GM18861 (cell line): ENCODE measurements around the gene HECW1.

Experiments used
- ATAC-seq: cut with Tn5 transposase; IDR thresholded peaks from one replicate; pipeline ENCODE4 v1.9.1; 2021; ENCODE audit not compliant: unreplicated experiment

The HECW1 gene

GRCh38 chr7:43528576-43529354 is 416.3 kb downstream of the HECW1 start:
- ATAC-seq, result no peak

GRCh38 chr7:43530553-43531410 is 418.3 kb downstream of the HECW1 start:
- no peak for ATAC-seq

GRCh38 chr7:43531700-43532099 is 419.3 kb downstream of the HECW1 start:
- no peak for ATAC-seq

DNA sequence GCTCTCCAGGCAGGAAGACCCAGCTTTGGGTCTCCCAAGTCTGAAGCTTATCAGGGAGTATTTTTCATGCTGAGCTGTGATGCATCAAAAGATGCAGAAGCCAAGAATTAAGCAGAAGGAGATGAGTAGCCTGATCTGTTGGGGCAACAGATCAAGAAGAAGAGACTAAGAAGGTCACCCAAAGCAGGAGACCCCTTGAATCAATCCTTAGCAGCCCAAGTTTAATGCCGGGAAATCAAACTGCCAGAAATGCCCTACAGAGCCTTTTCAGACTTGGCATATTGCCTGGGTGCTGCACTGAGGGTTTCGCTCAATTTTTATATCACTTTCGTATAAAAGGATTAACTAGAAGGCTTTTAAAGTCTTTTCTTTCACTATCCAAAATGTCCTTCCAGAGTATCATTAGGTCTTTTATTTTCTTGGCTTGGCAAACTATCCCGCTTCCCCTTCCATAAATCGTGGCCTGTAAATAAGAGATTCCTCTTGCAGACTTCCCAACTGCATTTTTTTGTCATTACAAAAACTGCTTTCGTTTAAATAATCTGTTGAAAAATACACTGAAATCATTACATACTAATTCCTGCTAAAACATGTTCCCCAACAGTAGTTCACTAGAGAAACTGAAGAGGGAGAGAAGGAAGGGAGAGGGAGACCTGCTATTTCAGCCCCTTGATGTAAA is 421.5 kb downstream of the HECW1 start:
- no peak for ATAC-seq

DNA sequence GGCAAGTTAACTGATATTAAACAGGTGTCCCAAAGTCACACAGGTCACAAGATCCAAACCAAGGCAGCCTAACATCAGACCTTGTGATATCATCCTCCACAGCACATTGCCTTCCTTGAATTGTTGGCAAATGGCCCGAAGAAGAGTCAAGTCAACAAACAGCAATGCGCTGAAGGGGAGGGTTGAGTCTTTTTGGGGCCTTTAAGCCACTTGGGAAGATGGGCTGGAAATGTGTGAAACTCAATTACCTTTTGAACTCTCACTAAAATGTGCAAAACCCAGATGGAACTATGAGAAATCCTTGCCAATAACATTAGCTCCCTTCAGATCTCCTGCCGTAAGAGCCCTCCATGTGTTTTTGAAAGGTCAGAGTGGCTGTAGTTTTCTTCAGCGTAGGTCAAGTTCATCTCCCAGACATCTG is 422.6 kb downstream of the HECW1 start:
- no peak for ATAC-seq

DNA sequence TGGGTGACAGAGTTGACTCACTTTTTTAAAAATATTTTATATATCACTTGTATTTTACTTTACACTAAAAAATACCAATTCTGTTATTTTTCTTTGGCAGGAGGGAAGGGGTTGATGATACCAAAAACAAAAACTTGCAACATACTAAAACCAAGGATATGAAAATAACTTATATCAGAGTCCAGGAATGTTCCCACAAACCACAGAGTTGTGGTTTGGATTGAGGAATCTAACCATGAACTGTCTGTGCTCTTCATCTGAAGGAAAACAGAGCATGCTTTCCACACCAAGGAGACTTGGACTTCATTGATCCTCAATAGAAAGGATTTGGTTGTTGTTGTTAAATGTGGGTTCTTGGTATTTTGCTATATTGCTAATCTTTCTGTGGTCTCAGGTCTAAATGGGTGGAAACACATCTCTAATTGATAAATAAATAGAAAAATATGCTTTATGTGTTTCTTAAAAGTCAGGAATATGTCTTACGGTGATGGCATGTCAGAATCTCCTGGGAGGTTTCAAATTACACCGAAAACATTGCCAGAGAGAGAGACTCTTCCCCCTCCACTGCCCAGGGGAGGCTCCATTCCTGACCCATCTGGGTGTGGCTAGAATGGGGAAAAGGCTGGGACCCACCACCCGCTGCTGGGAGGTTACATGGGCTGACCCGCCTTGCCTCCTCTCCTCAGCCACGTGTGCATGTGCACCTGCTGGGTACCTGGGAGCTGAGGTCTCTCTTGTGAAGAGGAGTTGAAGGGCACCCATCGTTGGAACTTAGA is 423.6 kb downstream of the HECW1 start:
- ATAC-seq, result no peak

DNA sequence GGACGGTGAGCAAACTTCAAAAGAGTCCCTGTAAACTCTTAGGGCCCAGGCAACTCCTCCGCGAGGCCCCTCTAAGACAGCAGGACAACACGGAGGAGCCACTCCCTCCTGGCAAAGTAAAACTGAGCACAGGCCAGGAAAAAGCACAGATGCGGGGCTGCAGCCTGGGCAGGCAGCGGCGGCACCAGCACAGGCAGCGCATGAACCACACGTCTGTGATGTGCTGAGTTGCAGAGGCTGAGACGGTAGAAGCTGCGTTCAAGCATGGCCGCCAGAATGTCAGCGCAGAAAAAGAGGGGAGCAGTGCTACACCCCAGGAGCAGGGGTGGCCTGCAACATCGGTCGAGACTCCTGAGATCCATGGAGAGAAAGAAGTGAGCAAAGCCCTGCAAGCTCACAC is 424.3 kb downstream of the HECW1 start:
- no peak for ATAC-seq

DNA sequence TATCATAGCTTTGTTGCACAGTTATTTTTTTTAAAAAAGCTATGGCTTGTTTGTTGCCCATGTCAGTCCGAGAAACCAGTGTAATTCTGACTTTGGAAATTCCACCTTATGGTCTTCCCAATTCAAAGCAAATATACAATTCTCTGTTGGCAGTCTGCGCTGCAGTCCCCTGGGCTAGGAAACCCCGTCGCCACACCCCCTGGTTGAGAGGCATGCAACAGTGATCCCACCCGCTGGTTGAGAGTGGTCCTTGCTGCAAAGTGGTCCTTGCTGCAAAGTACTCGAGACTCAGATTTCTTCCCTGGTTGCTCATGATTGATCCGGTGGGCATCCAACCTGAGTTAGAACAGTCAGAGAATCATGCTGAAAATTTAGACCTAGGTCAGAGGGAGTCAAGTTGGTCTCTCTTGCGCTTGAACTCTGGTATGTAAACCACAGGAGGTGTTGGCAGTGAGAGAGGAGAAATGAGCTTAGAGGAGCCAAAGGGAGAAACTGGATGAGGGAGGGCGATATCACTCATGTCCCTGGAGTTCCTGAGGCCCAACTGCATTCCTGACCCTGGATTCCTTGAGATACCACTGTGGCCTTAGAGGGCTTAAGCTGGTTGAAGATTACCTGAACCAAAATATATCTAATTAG is 425.4 kb downstream of the HECW1 start:
- no peak for ATAC-seq

DNA sequence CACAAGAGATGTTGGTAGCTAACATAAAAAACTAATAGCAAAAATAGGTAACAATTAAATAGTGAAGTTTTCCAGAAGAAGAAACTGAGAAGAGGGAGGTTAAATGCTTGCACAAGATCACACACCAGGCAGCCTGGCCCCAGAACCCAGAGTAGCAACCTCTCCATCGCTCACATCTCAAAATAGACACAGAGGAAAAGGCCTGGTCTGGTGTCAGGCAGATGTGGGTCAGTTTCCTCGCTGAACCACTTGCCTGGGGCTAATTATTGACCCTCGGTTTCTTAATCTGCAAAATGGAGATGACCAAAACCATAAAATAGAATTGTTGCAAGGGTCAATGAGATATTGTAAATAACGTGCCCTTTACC is 425.9 kb downstream of the HECW1 start:
- ATAC-seq, result no peak

- no peak for ATAC-seq
These were observed 428.0 kb downstream of the HECW1 start for GRCh38 chr7:43540471-43540870.

DNA sequence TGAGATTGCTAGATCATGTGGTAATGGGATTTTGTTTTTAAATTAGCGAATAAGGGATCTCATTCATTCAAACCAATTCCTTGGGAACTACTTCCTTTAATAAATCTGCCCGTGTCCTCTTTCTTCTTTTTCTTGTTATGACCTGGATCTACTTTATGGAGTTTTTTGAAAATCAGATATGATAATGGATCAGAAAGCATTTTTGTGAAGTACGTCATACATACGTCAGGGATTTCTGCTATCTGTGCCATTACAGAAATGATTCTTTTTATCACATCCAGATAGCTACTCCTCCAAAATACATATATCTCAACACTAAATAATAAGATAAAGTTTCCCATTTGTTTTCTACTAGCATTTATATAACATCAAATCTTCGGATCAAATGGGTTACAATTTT is 430.3 kb downstream of the HECW1 start:
- no peak for ATAC-seq

DNA sequence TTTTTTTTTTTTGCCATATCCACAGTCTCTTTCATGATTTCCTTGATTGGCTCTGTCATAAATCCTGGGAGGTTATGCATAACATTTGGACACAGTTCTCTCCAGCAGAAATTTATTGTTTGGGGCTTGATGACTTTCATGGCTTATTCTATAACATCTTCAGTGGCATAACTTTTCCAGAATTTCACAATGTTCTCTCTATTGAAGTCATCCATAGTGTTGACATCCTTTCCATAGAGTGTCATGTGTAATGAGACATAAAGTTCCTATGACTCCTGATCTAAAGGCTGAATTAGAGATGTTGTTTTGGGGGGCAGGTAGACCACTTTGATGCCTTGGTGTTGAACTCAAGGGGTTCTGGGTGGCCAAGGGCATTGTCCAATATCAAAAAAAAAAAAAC is 433.8 kb downstream of the HECW1 start:
- ATAC-seq, result no peak

DNA sequence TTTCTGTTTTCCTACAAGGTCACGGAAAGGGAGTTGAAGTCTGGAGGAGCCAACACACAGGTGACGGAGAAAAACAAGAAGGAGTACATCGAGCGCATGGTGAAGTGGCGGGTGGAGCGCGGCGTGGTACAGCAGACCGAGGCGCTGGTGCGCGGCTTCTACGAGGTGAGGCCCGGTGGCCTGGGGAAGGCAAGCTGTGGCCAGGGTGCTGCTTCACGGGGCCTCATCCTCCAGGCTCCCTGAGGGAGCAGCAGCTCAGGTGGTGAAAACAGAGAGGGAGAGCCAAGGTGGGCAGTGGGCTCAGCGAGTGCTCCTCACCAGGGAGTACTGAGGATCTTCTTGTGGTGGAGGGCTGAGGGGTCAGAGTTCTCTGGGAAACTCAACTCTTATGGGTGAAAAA is 438.0 kb downstream of the HECW1 start:
- ATAC-seq, result no peak

- no peak for ATAC-seq
These were observed 439.7 kb downstream of the HECW1 start for GRCh38 chr7:43552122-43552521.

GRCh38 chr7:43553999-43554398 is 441.6 kb downstream of the HECW1 start:
- no peak for ATAC-seq

- no peak for ATAC-seq
These were observed 442.0 kb downstream of the HECW1 start for GRCh38 chr7:43554423-43554822.

DNA sequence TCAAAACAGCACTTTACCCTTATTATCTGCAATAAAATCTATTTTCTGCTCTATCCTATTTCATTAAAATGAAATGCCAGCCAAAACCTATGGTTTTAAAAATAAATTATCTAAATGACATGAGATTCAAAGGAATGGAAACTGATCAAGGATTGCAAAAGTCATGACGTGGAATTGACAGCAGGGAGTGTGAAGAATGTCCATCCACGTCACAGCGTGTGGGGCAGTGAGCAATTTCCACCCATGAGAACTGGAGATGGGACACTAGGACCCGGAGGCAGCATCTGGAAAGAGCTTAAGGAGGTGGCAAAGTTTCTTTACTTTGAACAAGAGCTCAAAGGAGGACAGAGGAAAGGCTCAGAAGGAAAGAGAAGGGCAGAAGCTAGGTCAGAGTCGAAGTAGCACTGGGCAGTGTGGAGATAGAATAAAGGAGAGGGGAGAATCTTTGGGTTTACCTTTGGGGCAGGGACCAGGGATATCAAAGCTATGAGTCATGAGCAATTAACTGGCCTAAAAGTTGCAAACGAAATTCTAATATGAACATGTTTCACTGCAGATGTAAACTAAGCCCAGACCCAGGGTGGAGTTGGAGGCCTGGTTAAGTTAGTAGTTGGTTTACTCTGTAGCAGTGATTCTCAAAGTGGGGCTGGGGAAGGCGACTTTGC is 445.5 kb downstream of the HECW1 start:
- no peak for ATAC-seq

DNA sequence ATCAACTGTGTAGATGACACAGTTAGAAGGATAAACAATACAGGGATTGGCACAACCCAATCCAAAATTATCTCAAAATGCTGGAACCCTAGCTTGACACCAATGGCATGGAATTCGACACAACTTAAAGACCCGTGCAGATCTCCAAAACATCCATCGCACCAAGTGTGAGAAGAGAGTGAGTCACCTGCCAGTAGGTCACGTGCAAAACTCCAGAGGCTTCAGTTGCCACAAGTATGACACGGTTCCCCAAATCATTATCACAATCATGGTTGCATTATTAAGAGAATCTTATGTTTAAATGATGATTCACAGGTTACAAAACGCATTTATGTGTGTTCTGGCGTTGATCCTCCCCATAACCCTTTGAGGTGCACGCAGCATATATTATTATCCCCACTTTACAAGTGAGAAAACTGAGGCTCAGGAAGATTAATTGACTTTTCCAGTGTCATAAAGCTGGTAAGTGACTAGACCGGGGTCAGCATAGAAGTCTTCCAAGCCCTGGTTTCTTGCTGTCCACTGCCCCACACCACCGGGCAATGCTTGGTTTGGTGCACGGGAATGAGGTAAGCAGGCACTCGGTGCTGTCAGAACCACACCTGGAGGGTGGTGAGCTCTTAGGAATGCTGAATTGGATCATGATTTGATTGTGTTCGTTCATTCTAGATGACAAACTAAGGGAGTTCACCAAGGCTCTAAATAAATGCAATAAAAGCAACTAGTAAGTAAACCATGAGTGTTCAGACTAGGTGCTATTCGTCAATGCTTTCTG is 446.9 kb downstream of the HECW1 start:
- ATAC-seq, result no peak

DNA sequence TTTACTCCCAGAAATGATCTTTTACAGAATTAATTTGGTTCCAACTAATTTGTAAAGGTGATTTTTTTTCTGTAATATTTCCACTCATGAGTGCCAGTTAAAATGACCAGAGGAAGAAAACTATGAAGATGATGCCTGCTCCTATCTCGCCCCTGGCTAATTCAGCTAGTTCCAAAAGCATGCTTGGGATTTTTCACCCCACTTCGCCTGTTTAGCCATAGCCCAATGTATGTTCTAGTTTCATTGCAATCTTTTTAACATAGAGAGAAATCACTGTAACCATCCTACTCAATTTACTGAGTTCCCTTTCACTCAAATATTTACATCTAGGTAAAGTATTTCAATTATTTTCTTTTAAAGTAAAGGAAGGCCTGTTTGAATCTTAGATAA is 447.5 kb downstream of the HECW1 start:
- ATAC-seq, result no peak
